ENCODE data around the gene SMYD3.

The SMYD3 gene

GRCh38 chr1:245876586-245876985 is 630.5 kb downstream of the SMYD3 start:
- no peak for DNase-seq

DNA sequence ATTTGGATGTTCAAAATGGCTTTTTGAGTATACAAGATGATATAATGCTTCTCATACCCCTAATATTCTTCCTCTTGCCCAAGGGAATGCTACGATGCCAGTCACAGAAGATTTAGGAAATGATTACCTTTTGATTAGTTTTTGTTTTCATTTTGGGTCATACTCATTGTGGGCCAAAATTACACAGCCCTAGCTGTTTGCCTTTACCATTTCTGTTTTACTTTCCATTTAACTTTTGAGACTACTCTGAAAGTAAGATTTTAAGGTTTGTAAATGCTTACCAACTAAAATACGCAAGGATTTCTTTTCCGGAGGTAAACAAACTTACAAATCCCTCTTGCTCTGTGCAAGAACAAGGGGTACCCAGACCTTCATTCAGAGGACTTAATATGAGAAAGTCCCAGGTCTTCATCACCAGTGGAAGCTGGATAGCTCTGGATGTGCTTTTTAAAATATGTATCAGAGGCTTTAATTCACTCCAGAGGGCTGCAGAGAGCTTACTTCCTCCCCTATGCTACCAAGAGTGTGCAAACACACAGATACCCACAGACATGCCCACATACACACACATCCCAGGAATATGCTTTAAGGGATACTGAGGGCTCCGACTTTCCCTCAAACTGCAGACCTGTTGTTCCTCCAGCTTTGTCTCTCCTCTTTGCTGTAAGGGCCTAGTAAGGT is 631.4 kb downstream of the SMYD3 start:
- DNase-seq, result no peak

DNA sequence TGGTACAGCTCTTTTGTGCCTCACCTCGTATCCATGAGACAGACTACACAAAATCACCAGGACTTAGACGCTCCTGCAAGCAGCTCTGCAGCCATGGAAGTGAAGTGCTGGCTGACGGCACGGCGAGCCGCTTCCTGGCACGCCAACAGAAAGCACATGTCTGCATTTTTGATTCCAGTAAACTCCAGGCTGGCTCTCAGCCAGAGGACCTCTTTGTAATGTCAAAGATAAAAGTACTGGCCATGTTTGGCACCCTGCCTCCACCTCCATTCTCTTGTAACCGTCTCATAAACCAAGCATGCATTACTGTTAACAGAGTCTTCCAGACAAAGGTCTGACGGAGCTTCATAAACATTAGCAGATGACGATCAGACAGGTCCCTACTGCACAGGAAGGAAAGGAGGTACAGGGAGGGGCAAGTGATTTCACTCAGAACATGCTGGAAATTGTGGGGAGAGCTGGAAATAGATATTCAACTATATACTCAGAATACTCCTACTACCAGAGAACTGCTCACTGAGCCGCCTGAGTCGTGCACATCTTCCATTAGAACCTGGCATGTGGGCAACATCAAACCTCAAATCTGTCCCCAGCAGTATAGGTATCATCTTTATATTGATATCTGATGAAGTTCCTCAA is 632.0 kb downstream of the SMYD3 start:
- no peak for DNase-seq

- no peak for DNase-seq
Observed at GRCh38 chr1:245873883-245874671, 633.0 kb downstream of the SMYD3 start.

- no peak for DNase-seq
Observed at GRCh38 chr1:245873068-245873467, 634.0 kb downstream of the SMYD3 start.

DNA sequence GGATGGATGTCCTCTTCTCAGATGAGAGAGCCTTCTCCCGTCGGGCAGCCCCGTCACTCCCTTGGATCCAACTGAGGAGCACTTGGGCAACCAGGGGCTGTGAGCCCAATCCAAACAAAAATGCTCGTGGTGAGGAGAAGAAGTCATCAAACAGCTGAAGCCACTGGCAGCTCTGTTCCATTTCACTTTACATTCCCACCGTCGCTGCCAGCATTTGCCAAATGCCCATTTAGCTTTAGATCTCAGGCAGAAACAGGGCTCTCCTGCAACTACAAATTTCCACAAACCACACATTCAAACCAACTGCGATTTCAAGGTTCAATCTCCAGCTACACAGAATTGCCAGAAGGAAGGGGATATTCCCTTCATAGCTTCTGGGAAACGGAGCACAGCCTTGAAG is 634.6 kb downstream of the SMYD3 start:
- no peak for DNase-seq

- no peak for DNase-seq
Observed at GRCh38 chr1:245871915-245872314, 635.2 kb downstream of the SMYD3 start.

DNA sequence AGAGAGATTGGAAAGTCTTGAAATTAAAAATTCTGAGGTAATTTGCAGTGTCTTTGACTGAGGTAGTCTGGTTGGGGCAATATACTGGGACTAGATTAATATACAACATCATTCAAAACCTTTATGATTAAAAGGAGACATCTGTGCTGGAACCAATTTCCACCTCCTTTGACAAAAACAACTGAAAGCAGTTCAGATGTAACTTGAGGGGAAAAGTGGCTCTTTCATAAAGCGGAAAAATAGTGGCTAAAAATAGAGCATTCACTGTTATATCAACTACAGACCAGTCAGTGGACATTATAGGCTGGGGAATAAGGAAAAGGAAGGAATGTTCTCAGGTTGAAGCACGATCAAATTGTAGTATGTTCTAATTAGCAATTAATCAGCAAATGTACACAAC is 635.9 kb downstream of the SMYD3 start:
- no peak for DNase-seq

- DNase-seq, result no peak
Observed at GRCh38 chr1:245870698-245871097, 636.4 kb downstream of the SMYD3 start.

GRCh38 chr1:245869847-245870246 is 637.2 kb downstream of the SMYD3 start:
- no peak for DNase-seq

GRCh38 chr1:245867738-245868137 is 639.3 kb downstream of the SMYD3 start:
- DNase-seq, result no peak

- no peak for DNase-seq
Observed at GRCh38 chr1:245864872-245865271, 642.2 kb downstream of the SMYD3 start.

DNA sequence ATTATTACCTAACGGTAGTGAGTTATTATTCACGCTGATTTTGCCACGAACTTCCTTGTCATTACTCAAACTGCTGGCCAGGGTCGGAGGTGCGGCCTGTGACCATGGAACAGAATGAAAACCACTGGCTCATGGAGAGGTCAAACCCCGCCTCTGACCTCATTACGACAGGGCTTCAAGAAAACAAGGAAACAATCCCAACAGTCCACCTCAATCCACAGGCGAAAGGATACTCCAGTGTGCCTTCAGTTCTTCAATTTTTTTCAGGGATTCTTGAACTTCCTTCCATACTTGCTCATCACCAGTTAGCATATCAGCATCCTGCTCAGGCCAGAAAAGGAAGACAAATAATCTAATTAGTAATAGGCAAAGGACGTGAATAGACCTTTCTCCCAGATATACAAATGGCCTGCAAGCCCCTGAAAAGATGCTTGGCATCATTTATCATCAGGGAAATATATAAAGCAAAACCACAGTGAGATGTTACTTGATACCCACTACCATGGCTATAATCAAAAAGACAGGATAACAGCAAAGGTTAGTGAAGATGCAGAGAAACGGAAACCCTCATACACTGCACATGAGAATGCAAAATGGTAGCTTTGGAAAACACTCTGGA is 643.4 kb downstream of the SMYD3 start:
- DNase-seq, result no peak

DNA sequence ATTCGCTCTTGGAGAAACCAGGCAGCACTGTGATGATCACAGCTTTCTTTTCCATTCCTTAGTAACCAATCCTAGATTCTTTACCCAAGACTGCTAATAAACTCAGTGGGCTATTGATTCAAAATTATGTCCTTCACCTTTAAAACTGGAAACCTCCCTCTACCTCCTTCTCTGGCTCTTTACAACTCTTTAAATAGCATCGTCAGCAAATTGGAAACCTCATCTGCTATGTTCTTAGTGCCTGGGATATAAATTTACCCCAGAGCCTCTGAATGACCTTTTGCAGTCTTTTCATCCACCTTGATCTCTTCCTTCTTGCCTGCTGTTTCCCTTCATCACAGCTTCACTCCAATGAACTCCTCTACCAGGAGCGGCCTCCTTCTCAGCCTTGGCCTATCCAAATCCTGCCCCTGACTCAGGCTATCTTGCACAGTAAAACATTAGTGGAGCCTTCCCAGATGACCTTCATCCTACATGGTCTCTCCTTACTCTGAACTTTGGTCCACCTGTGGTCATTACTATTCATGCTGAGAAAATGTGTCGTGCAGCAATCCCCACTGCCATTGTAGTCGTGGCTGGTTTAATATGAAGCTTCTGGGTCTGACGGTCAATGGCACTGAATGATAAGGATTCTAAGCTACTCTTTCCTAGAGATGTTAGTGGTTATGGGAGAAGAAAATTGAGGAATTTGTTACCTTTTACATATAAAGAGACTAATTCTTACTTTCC is 644.1 kb downstream of the SMYD3 start:
- no peak for DNase-seq

DNA sequence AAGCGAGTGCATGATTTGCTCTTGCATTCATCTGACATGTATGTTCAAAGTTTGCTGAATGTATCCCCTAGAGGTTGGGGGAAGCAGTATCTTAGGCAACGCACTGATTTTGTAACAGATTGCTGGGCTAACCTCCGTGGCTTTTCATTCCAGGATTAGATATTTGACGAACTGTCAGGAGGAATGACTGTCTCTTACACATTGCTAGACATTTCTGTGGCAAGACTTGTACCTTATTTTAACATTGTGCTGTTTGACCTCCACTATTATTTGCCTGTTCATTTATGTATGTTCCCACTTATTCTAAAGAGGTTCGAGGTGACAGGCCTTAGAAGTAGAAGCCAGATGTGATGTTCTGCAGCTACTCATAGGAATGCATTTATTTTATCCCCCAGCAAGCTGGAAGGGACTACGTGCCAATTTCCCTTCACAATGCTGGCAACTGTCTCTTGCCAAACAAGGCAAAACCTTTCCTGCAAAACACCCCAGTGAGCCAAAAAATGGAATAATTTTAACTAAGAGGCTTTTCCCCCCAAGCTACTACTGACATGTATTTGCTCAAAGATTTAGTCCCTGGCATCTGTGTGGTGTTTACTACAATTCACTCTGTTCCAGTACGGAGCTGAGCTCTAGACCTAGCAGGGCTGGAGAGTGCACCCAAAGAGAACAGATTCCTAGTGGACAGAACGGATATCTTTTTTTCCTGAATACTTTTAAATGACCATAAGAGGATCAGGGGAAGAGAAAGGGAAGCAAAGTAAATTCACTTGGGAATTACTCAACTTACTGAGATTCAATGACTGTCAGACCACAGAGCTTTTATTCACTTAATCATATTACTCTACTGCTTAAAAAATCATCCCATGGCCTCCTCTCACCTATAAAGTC is 646.2 kb downstream of the SMYD3 start:
- no peak for DNase-seq

DNA sequence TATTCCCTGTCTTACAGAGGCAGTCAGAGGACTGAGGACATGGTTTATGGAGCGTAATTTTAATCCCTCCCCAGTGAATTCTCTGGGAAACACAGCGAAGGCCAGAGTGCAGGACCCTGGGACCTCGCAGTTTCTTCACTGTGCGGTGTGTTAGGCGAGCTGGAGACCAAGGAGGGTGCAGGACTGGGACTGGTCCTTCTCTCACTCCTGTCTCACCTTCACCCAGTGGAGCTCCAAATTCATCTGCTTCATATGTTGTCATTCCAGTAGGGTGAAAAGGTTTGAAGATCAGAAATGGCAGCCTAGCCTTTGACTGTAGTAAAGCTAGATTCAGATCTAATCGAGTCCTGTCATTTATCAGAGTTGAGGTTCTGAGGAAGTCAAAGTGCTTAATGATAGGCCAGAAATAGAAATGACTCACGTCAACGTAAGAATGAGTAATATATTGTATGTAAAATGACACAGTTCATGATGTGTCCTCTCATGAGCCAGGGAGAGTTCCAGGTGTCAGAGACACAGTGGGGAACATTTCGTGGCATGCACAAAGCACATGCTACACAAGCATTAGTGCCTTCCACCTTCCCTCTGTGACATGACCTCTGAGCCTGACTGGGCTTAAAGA is 647.5 kb downstream of the SMYD3 start:
- DNase-seq, result no peak

- no peak for DNase-seq
Observed at GRCh38 chr1:245858722-245859492, 648.2 kb downstream of the SMYD3 start.

DNA sequence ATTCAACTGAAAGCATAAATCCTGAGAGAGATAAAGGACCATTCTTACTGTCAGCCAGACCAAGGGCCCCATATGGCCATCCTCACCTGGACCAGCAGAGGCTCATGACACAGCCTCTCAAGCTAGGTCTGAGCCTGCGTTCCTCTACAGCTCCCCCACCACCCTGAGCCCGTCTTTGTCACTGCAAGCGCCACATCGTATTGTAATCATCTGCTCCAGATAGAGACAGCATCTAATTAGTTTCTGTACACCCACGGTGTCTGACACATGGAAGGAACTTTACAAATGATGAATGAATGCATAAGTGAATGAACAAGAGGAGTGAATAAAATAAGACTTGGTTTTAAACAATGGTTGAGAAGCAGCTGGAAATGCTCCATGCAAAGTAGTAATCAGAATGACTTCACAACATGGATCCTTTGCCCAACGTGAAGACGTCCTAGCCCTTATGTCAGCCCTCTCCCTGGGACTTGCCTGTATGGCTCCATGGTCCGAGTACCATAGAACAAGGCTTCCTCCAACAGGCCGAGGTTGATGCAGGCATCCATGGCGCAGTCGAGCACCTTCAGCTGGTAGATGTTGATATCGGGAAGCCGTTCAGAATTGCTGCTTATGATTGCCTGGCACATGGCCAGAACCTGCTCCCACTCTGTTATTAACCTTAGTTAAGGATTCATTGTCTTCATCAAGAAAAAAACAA is 648.9 kb downstream of the SMYD3 start:
- DNase-seq, result no peak

- no peak for DNase-seq
Observed at GRCh38 chr1:245856944-245857531, 650.0 kb downstream of the SMYD3 start.
